ENCODE data around the gene LIPK. TPM values are rescaled to one million over a fixed set of nuclear protein-coding genes. Genes with fewer than 3 reads are reported as not detected.

The LIPK gene
- total and polyA plus RNA-seq, 9 of the 15 experiments (the other 6 are each of a cell fraction or from before 2014, with no cell fraction given), result not detected

DNA sequence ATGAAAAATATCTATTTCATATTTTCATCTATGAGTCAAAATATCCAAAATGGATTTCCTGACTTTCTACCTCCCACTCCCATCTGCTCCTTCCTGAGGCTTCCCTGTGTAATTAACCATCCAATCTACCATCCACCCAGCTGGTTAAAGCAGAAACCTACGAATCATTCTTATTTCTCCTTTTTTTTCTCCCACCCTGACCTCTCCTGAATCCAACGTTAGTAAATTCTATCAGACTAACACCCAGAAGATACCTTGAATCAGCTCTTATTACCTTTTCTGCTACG is 45.5 kb upstream of the LIPK start:
- Histone ChIP-seq H3K27me3 (ENCODE audit: control insufficient read depth in 2 of 2, insufficient read depth in 2 of 2, low read length in 2 of 2) (no peaks in the 10 kb centered on the region), H3K9me3 (replicated peaks; ENCODE audit: control insufficient read depth, insufficient read depth, low read depth, low read length) (no peaks in the 10 kb centered on the region), H3K9ac (ENCODE audit: insufficient read depth in 1 of 2, low read depth in 2 of 2, low read length in 2 of 2) (no peak overlapping the region), H2AFZ (ENCODE audit: low read depth, low read length) (no peak overlapping the region), H3K4me3 (no peak overlapping the region), H3K4me2 (ENCODE audit: insufficient read depth, low read length) (no peak overlapping the region), H3K9me1 (ENCODE audit: control insufficient read depth, insufficient read depth, low read length) (no peaks in the 10 kb centered on the region), H3K36me3 (ENCODE audit: control insufficient read depth, insufficient read depth, low read length) (no peaks in the 10 kb centered on the region), H3K4me1 (replicated peaks in 1 of 2; ENCODE audit: control insufficient read depth in 2 of 2, insufficient read depth in 2 of 2, low read length in 2 of 2) (no peaks in the 10 kb centered on the region), H4K20me1 (replicated peaks; ENCODE audit: control insufficient read depth, insufficient read depth, low read length) (no peaks in the 10 kb centered on the region), H3K79me2 (ENCODE audit: control insufficient read depth, insufficient read depth, low read length) (no peaks in the 10 kb centered on the region), H3K27ac (ENCODE audit: extremely low read depth, low read depth, low read length) (no peak overlapping the region)
- in situ Hi-C loops (cut with MboI), result no loop called here
- no peak for ATAC-seq
- 0% methylated on average over 2 of the region's 3 CpGs for WGBS (ENCODE audit: insufficient coverage, low coverage, missing lambda C conversion rate)
- intact Hi-C loops (cut with micrococcal nuclease), result no loop called here
- CTCF ChIA-PET (ENCODE audit: low intra/inter-chr PET ratio), result no interaction called here
- no peak for FAIRE-seq
- DNase-seq (ENCODE audit: extremely low read depth in 1 of 4, low spot score in 3 of 4), result no peak
- POLR2A ChIA-PET, result no interaction called here
- no TSS peak for BruUV-seq (replicated peaks)
- TF ChIP-seq, protein P1, sequence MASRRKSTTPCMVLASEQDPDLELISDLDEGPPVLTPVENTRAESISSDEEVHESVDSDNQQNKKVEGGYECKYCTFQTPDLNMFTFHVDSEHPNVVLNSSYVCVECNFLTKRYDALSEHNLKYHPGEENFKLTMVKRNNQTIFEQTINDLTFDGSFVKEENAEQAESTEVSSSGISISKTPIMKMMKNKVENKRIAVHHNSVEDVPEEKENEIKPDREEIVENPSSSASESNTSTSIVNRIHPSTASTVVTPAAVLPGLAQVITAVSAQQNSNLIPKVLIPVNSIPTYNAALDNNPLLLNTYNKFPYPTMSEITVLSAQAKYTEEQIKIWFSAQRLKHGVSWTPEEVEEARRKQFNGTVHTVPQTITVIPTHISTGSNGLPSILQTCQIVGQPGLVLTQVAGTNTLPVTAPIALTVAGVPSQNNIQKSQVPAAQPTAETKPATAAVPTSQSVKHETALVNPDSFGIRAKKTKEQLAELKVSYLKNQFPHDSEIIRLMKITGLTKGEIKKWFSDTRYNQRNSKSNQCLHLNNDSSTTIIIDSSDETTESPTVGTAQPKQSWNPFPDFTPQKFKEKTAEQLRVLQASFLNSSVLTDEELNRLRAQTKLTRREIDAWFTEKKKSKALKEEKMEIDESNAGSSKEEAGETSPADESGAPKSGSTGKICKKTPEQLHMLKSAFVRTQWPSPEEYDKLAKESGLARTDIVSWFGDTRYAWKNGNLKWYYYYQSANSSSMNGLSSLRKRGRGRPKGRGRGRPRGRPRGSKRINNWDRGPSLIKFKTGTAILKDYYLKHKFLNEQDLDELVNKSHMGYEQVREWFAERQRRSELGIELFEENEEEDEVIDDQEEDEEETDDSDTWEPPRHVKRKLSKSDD (conservative IDR thresholded peaks at IDR 0.05; ENCODE audit: low read length), result no peak
- TF ChIP-seq ZNF12 (CRISPR knock-in tag; IDR thresholded peaks at IDR 0.05), result no peak
- TF ChIP-seq SRF (CRISPR knock-in tag; IDR thresholded peaks at IDR 0.05), result no peak
- no peak for TF ChIP-seq RFX1 (IDR thresholded peaks at IDR 0.05)
- TF ChIP-seq, protein P2, sequence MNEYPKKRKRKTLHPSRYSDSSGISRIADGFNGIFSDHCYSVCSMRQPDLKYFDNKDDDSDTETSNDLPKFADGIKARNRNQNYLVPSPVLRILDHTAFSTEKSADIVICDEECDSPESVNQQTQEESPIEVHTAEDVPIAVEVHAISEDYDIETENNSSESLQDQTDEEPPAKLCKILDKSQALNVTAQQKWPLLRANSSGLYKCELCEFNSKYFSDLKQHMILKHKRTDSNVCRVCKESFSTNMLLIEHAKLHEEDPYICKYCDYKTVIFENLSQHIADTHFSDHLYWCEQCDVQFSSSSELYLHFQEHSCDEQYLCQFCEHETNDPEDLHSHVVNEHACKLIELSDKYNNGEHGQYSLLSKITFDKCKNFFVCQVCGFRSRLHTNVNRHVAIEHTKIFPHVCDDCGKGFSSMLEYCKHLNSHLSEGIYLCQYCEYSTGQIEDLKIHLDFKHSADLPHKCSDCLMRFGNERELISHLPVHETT (CRISPR knock-in tag; conservative IDR thresholded peaks at IDR 0.05 in 1 of 2, IDR thresholded peaks at IDR 0.05 in 1 of 2), result no peak
- TF ChIP-seq XRCC4 (IDR thresholded peaks at IDR 0.05; ENCODE audit: extremely low read depth, insufficient read depth, insufficient read length), result no peak
- TF ChIP-seq, protein P3, sequence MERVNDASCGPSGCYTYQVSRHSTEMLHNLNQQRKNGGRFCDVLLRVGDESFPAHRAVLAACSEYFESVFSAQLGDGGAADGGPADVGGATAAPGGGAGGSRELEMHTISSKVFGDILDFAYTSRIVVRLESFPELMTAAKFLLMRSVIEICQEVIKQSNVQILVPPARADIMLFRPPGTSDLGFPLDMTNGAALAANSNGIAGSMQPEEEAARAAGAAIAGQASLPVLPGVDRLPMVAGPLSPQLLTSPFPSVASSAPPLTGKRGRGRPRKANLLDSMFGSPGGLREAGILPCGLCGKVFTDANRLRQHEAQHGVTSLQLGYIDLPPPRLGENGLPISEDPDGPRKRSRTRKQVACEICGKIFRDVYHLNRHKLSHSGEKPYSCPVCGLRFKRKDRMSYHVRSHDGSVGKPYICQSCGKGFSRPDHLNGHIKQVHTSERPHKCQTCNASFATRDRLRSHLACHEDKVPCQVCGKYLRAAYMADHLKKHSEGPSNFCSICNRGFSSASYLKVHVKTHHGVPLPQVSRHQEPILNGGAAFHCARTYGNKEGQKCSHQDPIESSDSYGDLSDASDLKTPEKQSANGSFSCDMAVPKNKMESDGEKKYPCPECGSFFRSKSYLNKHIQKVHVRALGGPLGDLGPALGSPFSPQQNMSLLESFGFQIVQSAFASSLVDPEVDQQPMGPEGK (CRISPR knock-in tag; IDR thresholded peaks at IDR 0.05; ENCODE audit: borderline replicate concordance), result no peak
- TF ChIP-seq CCAR2 (IDR thresholded peaks at IDR 0.05; ENCODE audit: low read depth, low read length), result no peak
- TF ChIP-seq PTRF (tag; IDR thresholded peaks at IDR 0.05), result no peak
- no peak for TF ChIP-seq BHLHE40 (IDR thresholded peaks at IDR 0.05; ENCODE audit: low read length)
- TF ChIP-seq, protein P4, sequence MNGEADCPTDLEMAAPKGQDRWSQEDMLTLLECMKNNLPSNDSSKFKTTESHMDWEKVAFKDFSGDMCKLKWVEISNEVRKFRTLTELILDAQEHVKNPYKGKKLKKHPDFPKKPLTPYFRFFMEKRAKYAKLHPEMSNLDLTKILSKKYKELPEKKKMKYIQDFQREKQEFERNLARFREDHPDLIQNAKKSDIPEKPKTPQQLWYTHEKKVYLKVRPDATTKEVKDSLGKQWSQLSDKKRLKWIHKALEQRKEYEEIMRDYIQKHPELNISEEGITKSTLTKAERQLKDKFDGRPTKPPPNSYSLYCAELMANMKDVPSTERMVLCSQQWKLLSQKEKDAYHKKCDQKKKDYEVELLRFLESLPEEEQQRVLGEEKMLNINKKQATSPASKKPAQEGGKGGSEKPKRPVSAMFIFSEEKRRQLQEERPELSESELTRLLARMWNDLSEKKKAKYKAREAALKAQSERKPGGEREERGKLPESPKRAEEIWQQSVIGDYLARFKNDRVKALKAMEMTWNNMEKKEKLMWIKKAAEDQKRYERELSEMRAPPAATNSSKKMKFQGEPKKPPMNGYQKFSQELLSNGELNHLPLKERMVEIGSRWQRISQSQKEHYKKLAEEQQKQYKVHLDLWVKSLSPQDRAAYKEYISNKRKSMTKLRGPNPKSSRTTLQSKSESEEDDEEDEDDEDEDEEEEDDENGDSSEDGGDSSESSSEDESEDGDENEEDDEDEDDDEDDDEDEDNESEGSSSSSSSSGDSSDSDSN (IDR thresholded peaks at IDR 0.05; ENCODE audit: borderline replicate concordance in 1 of 2, low read depth in 2 of 2, low read length in 2 of 2), result no peak
- TF ChIP-seq, protein P5, sequence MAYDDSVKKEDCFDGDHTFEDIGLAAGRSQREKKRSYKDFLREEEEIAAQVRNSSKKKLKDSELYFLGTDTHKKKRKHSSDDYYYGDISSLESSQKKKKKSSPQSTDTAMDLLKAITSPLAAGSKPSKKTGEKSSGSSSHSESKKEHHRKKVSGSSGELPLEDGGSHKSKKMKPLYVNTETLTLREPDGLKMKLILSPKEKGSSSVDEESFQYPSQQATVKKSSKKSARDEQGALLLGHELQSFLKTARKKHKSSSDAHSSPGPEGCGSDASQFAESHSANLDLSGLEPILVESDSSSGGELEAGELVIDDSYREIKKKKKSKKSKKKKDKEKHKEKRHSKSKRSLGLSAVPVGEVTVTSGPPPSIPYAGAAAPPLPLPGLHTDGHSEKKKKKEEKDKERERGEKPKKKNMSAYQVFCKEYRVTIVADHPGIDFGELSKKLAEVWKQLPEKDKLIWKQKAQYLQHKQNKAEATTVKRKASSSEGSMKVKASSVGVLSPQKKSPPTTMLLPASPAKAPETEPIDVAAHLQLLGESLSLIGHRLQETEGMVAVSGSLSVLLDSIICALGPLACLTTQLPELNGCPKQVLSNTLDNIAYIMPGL (CRISPR knock-in tag; IDR thresholded peaks at IDR 0.05), result no peak

All from K562 (cell line).